Activated CD8-positive, alpha-beta memory T cell treated with anti-CD3 and anti-CD28 coated beads, Interleukin-2, amount 50 U/mL, for 24 hours (primary cell): Measurements from ENCODE around the gene PUS7L.
"Not testable (repeated sequence)": the region's sequence is repeated elsewhere in the genome, so short reads cannot be mapped to it uniquely, and the experiment has no call there.

Experiments used
- DNase-seq: peaks from one replicate; pipeline ENCODE4 v3.0.0-alpha.2; 2020; ENCODE audit errors: extremely low read depth

The PUS7L gene

DNA sequence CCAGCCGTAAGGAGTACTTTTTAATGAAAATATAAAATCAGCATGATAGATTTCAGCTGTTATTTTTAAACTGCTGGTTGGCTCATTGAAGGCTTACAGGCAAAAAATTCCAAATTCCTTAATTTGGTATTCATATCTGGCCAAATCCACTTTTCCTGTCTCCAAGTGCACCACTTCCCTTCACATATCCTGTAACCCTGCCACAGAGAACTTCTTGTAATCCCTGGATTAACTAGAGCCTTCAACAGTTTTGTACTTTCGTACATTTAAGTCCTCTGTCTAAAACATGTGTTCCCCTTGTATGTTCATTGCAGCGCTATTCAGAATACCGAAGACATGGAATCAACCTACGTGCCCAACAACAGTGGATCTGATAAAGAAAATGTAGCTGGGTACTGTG, 9.6 kb downstream of the PUS7L start:
- DNase-seq = no peak

DNA sequence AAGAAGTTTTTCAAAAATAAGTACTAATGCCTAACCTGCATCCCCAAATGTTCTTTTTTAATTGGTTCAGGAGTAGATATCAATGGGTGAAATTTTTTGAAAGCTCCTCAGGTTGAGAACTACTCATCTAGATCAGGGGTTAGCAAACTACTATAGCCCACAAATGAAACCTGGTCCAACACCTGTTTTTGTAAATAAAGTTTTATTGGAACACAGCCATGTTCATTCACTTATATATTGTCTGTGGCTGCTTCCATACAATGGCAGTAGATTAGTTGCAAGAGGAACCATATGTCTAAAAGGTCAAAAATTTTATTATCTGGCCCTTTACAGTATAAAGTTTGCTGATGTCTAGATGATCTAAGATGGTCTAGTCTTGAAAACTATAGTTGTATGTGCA, 13.8 kb downstream of the PUS7L start:
- no peak for DNase-seq

DNA sequence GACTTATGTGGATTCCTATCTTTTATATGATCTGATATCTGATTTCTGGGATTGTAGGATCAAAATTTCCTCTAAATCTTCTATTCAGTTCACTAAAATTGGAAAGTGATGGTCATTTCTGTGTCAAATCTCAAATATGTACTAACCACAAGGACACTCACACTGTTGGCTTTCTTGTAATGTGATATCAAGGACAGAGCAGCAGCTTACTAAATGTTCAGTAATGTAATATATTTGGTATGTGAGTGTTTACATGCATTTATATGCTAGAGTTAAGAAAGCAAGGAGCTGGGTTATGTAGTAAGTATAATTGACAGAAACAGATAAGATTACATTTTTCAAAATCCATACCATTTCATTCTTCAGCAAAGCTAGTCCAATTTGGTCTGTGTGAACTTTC, 16.5 kb downstream of the PUS7L start:
- DNase-seq = no peak

DNA sequence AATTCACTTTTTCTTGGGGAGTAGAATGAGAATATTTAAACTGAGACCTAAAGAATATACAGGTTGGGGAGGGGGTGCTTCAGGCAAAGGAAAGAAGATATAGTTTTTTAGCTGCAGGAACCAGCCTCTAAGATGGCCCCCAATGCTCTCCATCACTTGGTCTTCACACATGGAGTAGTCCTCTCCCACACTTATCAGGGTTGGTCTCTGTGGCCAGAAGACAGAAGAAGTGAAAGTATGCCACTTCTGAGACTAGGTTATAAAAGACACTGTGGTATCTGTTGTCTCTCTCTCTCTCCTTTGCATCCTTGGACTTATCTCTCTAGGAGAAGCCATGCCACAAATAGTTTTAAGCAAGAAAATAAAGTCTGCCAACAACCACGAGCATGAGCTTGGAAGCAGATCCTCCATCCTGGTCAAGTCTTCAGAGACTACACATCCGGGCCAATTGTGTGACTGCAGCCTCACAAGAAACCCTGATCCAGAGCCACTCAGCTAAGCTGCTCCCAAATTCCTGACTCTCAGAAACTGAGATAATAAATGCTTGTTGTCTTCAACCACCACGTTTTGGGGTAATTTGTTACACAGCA, 18.0 kb downstream of the PUS7L start:
- no peak for DNase-seq

DNA sequence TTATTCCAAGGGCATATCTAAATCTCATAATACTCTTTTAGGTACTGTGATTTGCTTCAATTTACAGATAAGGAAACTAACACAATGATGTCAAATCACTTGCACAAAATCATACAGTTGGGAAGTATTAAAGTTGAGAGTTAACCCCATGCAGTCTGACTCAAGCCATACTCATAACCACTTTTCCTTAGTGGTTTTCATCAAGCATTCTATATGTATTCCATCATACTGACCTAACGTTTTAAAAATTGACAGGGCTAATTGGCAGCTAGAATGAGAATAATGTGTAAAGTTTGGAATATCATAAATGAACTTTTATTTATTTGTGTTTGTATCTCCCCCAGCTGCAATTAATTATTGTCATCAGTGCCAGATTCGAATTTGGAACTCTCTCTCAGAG, 20.9 kb downstream of the PUS7L start:
- DNase-seq = no peak

DNA sequence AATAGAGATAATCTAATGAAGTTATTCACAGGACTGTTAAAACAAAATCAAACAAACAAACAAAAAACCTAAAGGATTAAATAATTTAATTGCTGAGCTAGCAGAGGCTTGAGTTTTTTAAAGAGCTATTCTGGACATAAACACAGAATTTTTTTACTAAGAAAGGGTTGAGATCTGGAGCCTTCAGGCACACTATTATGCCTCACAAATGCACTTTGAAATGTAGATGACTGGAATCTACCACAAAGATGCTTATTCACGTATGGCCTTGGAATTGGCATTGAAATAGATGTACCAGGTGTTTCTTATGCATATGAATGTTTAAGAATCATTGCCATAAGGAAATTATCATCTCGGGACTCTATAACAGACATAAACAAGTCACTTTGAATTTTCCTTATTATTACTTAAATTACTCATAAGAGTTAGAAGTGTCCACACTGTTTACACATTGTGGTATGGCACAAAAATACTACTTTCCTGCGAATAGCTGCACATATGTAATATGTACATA, 21.6 kb downstream of the PUS7L start:
- no peak for DNase-seq

DNA sequence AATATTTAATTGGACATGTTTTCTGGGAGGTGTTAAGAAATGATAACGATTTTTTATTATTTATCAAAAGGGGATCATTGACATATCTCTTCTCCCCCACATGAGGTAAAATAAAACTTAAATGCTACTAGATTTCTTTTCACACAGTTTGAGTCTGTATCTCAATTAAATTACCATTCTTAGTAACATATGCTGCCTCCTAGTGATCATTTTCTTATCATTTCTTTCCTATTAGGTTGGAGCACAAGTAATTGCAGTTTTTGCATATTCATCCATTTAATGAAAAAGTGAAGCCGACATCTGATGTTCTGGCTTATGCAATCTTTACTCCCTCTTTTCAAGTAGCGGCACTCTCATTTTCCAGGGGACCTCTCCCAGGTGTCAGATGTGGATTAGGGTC, 24.9 kb downstream of the PUS7L start:
- DNase-seq = no peak

DNA sequence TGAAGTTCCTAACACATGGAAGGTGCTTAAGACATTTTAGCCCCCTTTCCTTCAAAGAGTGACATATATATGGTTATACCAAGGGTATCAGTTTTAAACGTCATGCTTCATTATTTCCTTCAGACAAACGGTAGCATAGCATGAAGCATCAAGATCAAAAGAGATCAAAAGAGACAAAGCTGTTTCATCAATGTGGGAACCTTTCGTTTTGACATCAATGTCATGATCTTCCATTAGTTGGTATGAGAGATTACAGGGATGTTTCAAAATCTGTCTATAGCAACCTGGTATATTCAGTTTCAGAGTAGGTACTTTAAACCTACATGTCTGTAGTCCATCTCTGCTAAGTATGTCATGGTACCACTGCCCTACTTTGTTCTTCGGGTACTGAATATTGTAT, 28.3 kb downstream of the PUS7L start:
- DNase-seq = no peak

DNA sequence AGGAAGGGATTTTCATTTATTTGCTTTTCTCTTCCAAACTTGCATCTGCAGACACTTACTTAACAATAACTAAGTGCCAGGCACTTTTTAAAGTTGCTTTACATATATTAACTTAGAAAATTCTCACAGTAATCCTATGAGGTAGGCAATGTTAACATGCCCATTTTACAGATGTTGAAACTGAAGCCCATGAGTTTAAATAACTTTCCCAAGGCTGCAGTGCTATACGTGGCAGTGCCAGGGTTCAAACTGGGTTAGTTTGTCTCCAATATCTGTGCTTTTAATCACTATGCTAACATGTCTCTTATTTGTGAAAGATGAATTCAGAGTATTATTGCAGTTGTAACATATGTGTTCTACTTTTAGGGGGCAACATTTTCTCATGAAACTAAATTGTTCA, 29.9 kb downstream of the PUS7L start:
- no peak for DNase-seq

DNA sequence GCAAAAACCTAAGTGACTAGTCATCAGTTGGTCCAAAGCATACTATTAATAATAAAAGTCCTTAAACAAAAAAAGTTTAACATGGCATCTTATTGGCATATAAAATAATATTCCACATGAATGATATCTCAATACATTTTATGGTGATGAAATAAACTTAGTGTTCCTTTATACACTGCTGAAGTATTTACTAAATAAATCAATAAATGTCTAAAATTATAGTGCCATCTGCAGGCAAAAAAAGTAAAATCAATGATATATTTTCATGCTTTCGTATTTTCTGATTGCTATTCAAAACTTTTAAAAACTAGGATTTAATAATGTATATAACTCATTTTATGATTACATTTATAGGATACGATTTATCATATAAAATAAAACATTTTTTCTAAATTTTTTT, 30.5 kb downstream of the PUS7L start:
- DNase-seq = no peak

DNA sequence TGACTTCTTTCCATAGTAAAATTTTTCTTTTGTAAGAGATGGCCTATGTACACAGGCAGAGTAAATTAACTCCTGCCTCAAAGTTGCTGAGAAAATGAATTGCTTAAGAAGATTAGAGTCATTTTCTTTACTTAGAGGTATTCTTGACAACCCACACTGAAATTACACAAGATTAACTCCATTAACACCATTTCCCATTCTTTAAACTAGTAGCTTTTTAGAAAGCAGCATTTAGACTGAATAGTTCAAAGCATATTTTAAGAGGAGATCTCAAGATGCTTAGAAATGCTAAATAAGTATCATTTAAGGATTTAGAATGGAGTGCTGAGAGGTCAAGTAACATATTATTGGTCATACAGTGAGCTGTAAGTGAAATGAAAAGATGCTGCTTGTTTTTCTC, 35.5 kb downstream of the PUS7L start:
- DNase-seq = no peak

DNA sequence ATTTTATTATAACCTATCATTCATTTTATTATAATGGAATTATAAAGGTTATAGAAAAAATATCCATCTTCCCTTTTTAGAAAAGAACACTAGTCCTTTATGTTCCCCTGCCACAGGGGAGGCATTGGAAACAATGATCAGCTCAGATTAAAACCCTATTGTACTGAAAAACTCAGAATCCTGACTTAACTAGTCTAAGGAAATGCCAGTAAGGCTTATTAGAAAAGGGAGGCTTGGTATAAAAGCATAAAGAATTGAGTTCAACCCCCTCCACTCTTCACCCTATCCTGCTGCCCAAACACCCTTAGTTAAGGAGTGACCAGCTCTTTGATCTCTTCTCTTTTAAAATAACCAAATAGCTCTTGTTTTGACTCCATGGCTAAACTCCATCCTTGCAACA, 36.0 kb downstream of the PUS7L start:
- DNase-seq = no peak

DNA sequence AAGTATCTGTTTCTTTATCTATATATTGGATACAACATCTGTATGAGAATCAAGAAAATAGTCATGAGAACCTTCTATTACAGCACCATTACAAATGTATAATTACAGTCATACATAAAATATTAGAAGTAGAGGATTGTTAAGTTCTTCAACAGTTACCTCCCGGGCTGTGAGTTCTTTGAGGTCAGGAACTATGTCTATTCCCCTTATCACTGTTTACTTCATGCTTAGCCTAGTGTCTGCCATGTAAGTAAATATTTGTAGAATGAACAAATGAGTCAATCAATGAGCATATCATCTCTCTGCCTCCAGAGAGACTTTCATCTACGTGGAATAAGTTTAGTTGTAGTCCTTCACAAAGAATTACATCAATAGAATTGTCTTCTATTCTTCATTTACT, 47.2 kb downstream of the PUS7L start:
- no peak for DNase-seq

DNA sequence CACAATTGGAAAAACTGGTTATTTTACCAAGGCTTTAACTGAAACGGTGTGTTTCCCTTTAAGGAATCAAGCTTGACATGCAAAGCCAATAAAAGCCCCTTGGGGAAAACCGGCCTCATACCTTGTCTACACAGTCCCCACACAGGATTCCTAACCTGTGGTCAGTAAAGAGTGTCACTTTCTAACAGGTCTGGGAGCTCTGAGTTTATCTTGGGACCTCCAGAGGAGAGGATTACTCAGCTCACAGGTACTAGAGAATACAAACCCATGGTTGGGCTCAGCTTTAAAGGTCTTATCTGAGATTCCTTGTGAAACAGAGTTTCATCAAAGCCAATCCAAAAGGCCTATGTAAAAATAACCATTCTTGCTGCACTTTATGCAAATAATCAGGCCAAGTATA, 54.8 kb downstream of the PUS7L start:
- not testable (repeated sequence) for DNase-seq

DNA sequence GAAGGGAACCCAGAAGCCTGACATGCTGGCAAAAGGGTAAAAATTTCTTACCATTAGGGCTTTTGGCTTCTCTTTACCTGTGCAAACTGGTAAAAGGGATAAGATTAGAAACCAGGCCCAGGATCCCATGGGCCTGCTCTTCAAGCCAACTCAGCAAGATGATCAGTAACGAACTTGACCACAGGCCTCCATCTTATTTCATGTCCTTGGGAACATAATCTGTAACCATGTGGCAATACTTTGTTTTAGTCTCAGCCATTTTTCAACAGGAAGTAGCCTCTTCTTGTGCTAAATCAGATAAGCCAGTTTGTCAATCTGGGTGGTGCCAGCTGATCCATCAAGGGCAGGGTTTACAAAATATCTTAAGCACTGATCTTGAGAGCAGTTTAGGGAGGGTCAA, 57.4 kb downstream of the PUS7L start:
- not testable (repeated sequence) for DNase-seq

DNA sequence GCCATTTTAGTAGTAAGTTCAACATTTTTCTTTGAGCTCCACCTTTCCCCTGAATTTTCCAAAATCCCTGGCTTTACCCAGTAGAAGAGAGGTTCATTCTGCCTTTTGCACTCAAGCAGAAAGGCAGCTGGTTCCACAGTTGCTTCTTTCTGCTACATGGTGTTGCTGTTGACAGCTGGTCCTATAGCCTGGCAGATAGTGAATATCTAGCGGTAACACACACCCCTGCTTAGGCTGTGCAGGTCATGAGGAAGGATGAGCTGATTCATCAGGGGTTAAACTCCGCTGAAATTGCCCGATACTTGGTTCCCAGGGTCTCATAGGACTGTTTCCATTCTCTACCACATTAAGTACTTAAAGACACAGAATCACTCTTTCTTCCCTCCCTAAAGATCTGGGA, 62.4 kb downstream of the PUS7L start:
- DNase-seq = no peak

DNA sequence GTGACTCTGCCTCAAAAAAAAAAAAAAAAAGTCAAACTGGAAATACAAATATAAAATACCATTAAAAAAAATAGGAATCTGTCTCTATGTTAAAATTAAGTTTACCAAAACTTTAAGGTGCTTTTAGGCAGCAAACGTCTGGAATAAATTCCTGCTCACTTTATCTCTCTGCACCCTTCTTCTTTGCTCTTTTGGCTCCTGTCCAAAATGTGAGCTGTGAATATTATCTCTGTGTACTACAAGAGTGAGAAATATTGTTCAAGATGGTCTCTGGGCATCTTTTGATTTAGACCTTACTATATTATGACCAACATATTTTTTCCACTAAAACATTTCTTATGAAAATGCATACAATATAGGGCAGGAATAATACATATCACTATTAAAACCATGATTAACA, 63.7 kb downstream of the PUS7L start:
- no peak for DNase-seq

DNA sequence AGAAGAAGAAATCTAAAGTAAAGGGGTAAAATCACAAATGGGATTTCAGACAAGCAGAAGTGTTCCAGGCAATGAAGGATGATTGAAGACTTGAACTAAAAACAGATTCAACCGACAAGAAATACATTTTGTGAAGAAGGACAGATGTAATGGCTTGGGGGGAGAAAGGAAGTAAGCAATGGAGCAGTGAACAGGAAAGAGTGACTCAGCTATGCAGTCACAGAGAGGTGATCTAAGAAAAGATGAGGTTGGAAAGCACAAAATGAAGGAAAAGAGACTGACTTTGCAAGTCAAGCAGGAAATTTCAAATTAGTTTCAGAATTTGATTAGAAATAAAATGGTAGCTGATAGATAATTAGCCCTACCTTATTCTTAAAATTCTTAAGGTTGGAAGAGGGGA, 66.5 kb downstream of the PUS7L start:
- DNase-seq = no peak

DNA sequence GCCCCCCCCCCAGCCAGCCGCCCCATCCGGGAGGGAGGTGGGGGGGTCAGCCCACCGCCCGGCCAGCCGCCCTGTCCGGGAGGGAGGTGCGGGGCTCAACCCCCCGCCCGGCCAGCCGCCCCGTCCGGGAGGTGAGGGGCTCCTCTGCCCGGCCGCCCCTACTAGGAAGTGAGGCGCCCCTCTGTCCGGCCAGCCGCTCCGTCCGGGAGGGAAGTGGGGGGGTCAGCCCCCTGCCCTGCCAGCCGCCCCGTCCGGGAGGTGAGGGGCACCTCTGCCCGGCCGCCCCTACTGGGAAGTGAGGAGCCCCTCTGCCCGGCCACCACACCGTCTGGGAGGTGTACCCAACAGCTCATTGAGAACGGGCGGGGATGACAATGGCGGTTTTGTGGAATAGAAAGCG, 73.1 kb downstream of the PUS7L start:
- DNase-seq = not testable (repeated sequence)

DNA sequence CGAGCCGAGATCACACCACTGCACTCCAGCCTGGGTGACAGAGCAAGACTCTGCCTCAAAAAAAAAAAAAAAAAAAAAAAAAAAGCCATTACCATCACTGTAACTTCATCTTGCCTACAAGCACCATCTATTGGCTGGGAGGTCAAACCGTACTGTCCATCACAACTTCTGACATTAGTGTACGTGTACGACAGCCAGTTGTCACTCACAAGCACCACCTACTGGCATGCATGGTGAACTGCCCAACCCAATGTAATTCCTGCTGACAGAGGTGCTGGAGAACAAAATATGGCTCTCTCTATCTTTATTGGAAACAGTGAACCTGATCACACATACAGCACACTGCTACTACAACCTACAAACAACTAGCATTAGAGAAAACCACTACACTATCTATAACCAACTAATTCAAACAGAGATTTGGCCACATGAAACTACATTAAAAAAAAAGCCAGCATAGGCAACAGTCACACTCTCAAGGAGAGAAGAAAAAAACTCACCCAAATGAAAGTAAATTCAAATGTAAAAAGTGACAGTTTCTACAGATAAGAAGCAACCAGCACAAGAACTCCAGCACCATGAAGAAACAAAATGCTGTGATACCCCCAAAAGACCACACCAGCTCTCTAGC, 82.3 kb downstream of the PUS7L start:
- no peak for DNase-seq

DNA sequence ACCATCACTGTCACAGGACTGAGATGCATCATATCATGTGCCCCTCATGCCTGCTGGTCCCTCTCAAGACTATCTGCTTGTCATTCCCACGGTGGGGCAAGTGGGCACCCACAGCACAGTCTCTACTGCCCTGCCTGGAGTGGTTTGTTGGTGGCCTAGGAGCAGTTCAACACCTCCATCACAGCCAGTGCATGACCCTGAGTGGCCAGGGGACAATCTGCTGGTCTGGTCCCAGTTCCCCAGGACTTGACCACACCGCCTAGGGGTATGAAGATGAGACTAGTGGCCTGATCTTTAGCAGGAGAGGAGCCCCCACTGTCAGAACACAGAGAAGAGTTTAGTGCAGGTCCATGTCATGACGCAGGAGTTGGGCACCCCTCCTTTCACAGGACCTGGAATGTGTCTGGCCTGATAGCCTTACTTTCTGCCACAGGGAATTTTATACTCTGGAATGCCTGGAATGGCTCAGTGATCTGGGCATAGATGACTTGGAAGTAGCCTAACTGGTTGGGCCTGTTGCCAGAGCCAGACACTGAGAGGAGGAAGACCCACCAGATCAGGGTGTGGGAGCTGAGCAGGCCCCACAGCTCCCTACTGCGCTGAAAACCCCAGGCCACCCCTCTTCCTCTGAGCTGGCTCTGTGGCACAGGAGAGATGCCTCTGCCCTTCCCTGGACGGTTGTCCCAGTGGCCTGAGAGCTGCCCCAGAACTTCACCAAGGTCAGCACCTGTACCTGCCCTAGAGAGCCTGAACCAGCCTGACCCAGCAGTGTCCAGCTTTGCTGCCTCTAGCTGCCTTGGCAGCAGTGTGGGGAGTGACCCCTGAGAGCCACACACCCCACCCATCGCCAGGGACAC, 83.3 kb downstream of the PUS7L start:
- DNase-seq = no peak

DNA sequence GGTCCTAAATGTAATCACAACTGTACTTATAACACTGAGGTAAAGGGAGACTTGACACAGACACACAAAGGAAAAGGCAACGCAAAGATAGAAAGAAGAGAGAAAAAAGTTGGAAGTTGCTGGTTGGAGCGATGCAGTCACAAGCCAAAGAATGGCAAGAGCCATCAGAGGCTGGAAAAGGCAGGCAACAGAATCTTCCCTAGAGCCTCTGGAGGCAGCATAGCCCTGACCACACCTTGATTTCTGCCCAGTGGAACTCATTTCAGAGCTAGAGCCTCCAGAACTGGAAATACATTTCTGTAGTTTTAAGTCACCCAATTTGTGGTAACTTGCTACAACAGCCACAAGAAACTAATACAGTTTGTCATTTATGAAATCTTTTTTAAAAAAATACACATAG, 89.2 kb downstream of the PUS7L start:
- no peak for DNase-seq
